ENCODE measurements around the gene KRT72. TPM values are rescaled to one million over a fixed set of nuclear protein-coding genes. Genes with fewer than 3 reads are reported as not detected.

The KRT72 gene
- total RNA-seq, 2 experiments from 2014 or later: 82.2 to 83.4 TPM

DNA sequence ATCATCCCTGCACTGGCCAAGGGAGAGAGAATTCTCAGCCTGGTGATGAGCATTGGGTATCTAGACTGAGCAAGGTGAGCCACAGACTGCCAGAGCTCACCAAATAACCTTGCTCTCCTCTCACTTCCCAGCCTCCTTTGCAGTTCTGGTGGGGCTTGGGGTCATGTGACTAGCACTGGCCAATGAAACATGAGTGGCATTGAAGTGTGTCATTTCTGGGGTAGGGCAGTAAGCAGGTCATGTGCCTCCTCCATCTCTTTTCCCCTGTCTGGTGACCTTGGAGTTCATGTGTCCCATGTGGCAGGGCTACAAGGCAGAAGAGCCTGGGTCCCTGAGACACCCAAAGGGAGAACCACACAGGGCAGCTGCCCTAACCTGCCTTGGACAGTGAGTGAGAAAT is 3.6 kb upstream of the KRT72 start:
- Histone ChIP-seq H3K27me3 (ENCODE audit: control insufficient read depth in 1 of 2, insufficient read depth in 2 of 2, low read length in 2 of 2) (peaks cover 0 to 7% of the 10 kb centered on the region in 2 experiments), H3K27ac (ENCODE audit: low read depth in 1 of 2, low read length in 2 of 2) (no peak overlapping the region), H3K9me3 (ENCODE audit: control insufficient read depth in 1 of 2, insufficient read depth in 1 of 2, low read length in 2 of 2) (peaks cover 0 to 4% of the 10 kb centered on the region in 2 experiments), H3K4me3 (ENCODE audit: low read length) (no peak overlapping the region), H3K36me3 (ENCODE audit: insufficient read depth, low read length) (no peaks in the 10 kb centered on the region), H3K4me1 (ENCODE audit: insufficient read depth, low read length) (peaks cover 70% of the 10 kb centered on the region)
- POLR2A ChIA-PET: interaction anchor here (0.9 to 1.0 kb wide), 3 partner anchors 19 to 87 kb away, joined by 3 to 9 read pairs (median 3); no protein-coding TSS in a partner anchor
- no peak for ATAC-seq (ENCODE audit: poor library complexity)
- peak in 1 of 14 experiments; percentile 7 for DNase-seq
- CTCF ChIA-PET: no interaction called here
- H3K27ac Mint-ChIP-seq: peak overlapping the region; percentile 89
- H3K4me3 Mint-ChIP-seq: peak overlapping the region; percentile 39
- H3K9me3 Mint-ChIP-seq: no peaks in the 10 kb centered on the region
- H3K4me1 Mint-ChIP-seq (ENCODE audit: low read depth): peaks cover 87% of the 10 kb centered on the region
- TF ChIP-seq, protein P1, sequence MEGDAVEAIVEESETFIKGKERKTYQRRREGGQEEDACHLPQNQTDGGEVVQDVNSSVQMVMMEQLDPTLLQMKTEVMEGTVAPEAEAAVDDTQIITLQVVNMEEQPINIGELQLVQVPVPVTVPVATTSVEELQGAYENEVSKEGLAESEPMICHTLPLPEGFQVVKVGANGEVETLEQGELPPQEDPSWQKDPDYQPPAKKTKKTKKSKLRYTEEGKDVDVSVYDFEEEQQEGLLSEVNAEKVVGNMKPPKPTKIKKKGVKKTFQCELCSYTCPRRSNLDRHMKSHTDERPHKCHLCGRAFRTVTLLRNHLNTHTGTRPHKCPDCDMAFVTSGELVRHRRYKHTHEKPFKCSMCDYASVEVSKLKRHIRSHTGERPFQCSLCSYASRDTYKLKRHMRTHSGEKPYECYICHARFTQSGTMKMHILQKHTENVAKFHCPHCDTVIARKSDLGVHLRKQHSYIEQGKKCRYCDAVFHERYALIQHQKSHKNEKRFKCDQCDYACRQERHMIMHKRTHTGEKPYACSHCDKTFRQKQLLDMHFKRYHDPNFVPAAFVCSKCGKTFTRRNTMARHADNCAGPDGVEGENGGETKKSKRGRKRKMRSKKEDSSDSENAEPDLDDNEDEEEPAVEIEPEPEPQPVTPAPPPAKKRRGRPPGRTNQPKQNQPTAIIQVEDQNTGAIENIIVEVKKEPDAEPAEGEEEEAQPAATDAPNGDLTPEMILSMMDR (IDR thresholded peaks at IDR 0.05): no peak
- intact Hi-C loops (cut with DNase I, micrococcal nuclease): no loop called here
- H3K27me3 Mint-ChIP-seq: peaks cover 4% of the 10 kb centered on the region
- H3K36me3 Mint-ChIP-seq (ENCODE audit: low read depth): peaks cover 18% of the 10 kb centered on the region

DNA sequence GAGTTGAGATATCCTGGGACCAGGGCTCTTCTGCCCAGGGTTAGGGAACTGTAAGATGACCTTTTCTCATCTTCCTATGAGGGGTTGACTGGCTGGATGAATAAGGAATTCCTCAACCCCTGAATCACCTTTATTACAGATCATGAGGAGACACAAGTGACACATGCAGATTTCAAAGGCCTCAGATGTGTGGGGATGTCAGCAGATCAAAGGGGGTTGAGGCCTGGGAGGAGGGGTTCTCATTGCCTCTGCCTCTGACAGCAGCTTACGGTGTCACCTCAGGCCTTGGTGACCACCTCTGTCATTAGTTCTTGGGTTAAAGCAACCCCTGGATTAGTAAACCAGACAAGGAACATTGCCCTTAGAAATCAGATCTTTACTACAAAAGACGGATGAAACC is 2.1 kb upstream of the KRT72 start:
- H3K36me3 Mint-ChIP-seq (ENCODE audit: low read depth): peaks cover 8% of the 10 kb centered on the region
- peaks cover 58% of the 10 kb centered on the region for H3K4me1 ChIP-seq (ENCODE audit: insufficient read depth, low read length)
- peak; percentile 85 for ATAC-seq (ENCODE audit: poor library complexity)
- H3K27me3 Mint-ChIP-seq: peaks cover 5% of the 10 kb centered on the region
- ChIA-PET CTCF (no interaction called here), POLR2A (interaction anchor here (0.9 kb wide), 1 partner anchor 9 kb away, joined by 3 read pairs; no protein-coding TSS in a partner anchor)
- no peak overlapping the region for H3K4me3 ChIP-seq (ENCODE audit: low read length)
- peak in 7 of 14 experiments; percentile 30 to 67 (median 54) for DNase-seq
- H3K4me3 Mint-ChIP-seq: peak overlapping the region; percentile 32
- no peaks in the 10 kb centered on the region for H3K9me3 Mint-ChIP-seq
- peaks cover 0 to 7% of the 10 kb centered on the region in 2 experiments for H3K27me3 ChIP-seq (ENCODE audit: control insufficient read depth in 1 of 2, insufficient read depth in 2 of 2, low read length in 2 of 2)
- H3K4me1 Mint-ChIP-seq (ENCODE audit: low read depth): peaks cover 82% of the 10 kb centered on the region
- TF ChIP-seq, protein P1 (IDR thresholded peaks at IDR 0.05): no peak
- peaks cover 0 to 4% of the 10 kb centered on the region in 2 experiments for H3K9me3 ChIP-seq (ENCODE audit: control insufficient read depth in 1 of 2, insufficient read depth in 1 of 2, low read length in 2 of 2)
- no peaks in the 10 kb centered on the region for H3K36me3 ChIP-seq (ENCODE audit: insufficient read depth, low read length)
- peak overlapping the region; percentile 89 for H3K27ac Mint-ChIP-seq
- no peak overlapping the region for H3K27ac ChIP-seq (ENCODE audit: low read depth in 1 of 2, low read length in 2 of 2)
- intact Hi-C loops (cut with DNase I, micrococcal nuclease): loop anchor here (1.0 to 2.0 kb wide), 2 partner anchors 9 to 17 kb away; no protein-coding TSS in a partner anchor

DNA sequence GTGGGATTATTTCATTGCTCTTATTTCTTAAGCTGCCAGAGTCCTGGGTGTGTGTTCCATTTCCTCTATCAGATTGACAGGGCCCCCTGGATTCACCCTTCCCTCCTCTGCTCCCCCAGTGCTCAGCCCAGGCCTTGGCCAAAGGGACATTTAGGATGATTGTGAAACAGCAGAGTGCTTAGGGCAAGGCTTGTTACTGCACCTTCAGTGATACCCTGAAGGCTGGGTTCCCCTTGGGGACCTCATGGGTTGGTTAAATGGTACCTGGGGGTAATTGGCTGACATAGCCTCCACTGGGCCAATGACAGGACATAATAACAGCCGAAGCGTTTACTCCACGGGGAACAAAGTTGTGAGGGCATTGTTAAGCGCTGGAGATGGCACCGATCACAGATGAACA is 1.3 kb upstream of the KRT72 start:
- peak overlapping the region; percentile 89 for H3K27ac Mint-ChIP-seq
- DNase-seq: no peak
- H3K36me3 Mint-ChIP-seq (ENCODE audit: low read depth): peaks cover 4% of the 10 kb centered on the region
- no peak overlapping the region for H3K4me3 ChIP-seq (ENCODE audit: low read length)
- no peak overlapping the region for H3K27ac ChIP-seq (ENCODE audit: low read depth in 1 of 2, low read length in 2 of 2)
- peaks cover 5% of the 10 kb centered on the region for H3K27me3 Mint-ChIP-seq
- H3K9me3 Mint-ChIP-seq: no peaks in the 10 kb centered on the region
- H3K4me1 ChIP-seq (ENCODE audit: insufficient read depth, low read length): peaks cover 50% of the 10 kb centered on the region
- peaks cover 0 to 4% of the 10 kb centered on the region in 2 experiments for H3K9me3 ChIP-seq (ENCODE audit: control insufficient read depth in 1 of 2, insufficient read depth in 1 of 2, low read length in 2 of 2)
- TF ChIP-seq, protein P1 (IDR thresholded peaks at IDR 0.05): no peak
- intact Hi-C loops (cut with DNase I, micrococcal nuclease): loop anchor here (2.0 kb wide), 1 partner anchor 16 kb away; no protein-coding TSS in a partner anchor
- ChIA-PET POLR2A (interaction anchor here (0.6 to 0.8 kb wide), 2 partner anchors 8 to 10 kb away, joined by 3 read pairs; no protein-coding TSS in a partner anchor), CTCF (no interaction called here)
- no peak for ATAC-seq (ENCODE audit: poor library complexity)
- no peak overlapping the region for H3K4me3 Mint-ChIP-seq
- peaks cover 0 to 7% of the 10 kb centered on the region in 2 experiments for H3K27me3 ChIP-seq (ENCODE audit: control insufficient read depth in 1 of 2, insufficient read depth in 2 of 2, low read length in 2 of 2)
- no peaks in the 10 kb centered on the region for H3K36me3 ChIP-seq (ENCODE audit: insufficient read depth, low read length)
- H3K4me1 Mint-ChIP-seq (ENCODE audit: low read depth): peaks cover 74% of the 10 kb centered on the region
